Retinal pigment epithelial cell (primary cell): ENCODE data around the gene CERS5.
"Not testable (repeated sequence)": the region's sequence is repeated elsewhere in the genome, so short reads cannot be mapped to it uniquely, and the experiment has no call there.

Source experiments
- DNase-seq: peaks from one replicate; pipeline ENCODE4 v3.0.0-alpha.2; 2010; ENCODE audit warnings: low read depth
- H3K4me3 ChIP-seq: 2 replicates; pipeline ENCODE4 v1.5.1; 2011; ENCODE audit warnings: mild to moderate bottlenecking, low read length, control low read depth, moderate library complexity
- CTCF ChIP-seq: conservative IDR thresholded peaks from 2 replicates; pipeline ENCODE4 v1.5.1; 2011; ENCODE audit warnings: low read depth, low read length, control low read depth, inconsistent platforms

CERS5 gene

GRCh38 chr12:50087151-50087550 lies 80.0 kb downstream of the CERS5 start:
- DNase-seq, result no peak
- TF ChIP-seq CTCF, result no peak
- H3K4me3 ChIP-seq, result no peak overlapping the region

GRCh38 chr12:50086148-50086547 lies 81.0 kb downstream of the CERS5 start:
- TF ChIP-seq CTCF, result no peak
- peak overlapping the region; percentile 91 for H3K4me3 ChIP-seq
- no peak for DNase-seq

GRCh38 chr12:50085615-50086072 lies 81.5 kb downstream of the CERS5 start:
- no peak for DNase-seq
- peak overlapping the region; percentile 91 for H3K4me3 ChIP-seq
- no peak for TF ChIP-seq CTCF

GRCh38 chr12:50084775-50085614 lies 82.2 kb downstream of the CERS5 start, which contains the start of gene SMARCD1:
Gene SMARCD1, plus strand, starts transcription at chr12:50085342. Its CDS starts 28 bp downstream, at chr12:50085370.
- peak within 1 kb of the TSS; percentile 91 for H3K4me3 ChIP-seq
- peak; percentile 58 for TF ChIP-seq CTCF
- DNase-seq, result peak; percentile 74

- DNase-seq, result not testable (repeated sequence)
These were observed 82.8 kb downstream of the CERS5 start for GRCh38 chr12:50084409-50084774.

GRCh38 chr12:50083301-50083700 lies 83.9 kb downstream of the CERS5 start:
- no peak overlapping the region for H3K4me3 ChIP-seq
- DNase-seq, result no peak
- TF ChIP-seq CTCF, result no peak

More at GRCh38 chr12:50084409-50084774, 82.8 kb downstream of the CERS5 start:
- peak overlapping the region; percentile 91 for H3K4me3 ChIP-seq

- no peak overlapping the region for H3K4me3 ChIP-seq
- no peak for TF ChIP-seq CTCF
- no peak for DNase-seq
These were observed 84.5 kb downstream of the CERS5 start for GRCh38 chr12:50082644-50083043.
